Retina (tissue), 1 donor: Measurements from ENCODE around the gene ZNF587.
"Not testable (repeated sequence)": the region's sequence is repeated elsewhere in the genome, so short reads cannot be mapped to it uniquely, and the experiment has no call there.

Source experiments
- DNase-seq: peaks from one replicate; pipeline ENCODE4 v3.0.0-alpha.2; 2016

The ZNF587 gene

GRCh38 chr19:57823608-57824007 lies 26.1 kb upstream of the ZNF587 start:
- DNase-seq = not testable (repeated sequence)

GRCh38 chr19:57825511-57825910 lies 24.1 kb upstream of the ZNF587 start:
- no peak for DNase-seq

- DNase-seq = no peak
Measured at GRCh38 chr19:57829316-57829715, 20.3 kb upstream of the ZNF587 start.

GRCh38 chr19:57830071-57830602 lies 19.5 kb upstream of the ZNF587 start, which contains the start of gene ZNF587B:
Gene ZNF587B (plus strand): TSS chr19:57830299. CDS start chr19:57830529, 230 bp downstream.
- peak; percentile 96 for DNase-seq

- not testable (repeated sequence) for DNase-seq
Measured at GRCh38 chr19:57836991-57837390, 12.7 kb upstream of the ZNF587 start.

- not testable (repeated sequence) for DNase-seq
Measured at GRCh38 chr19:57838622-57839191, 11.0 kb upstream of the ZNF587 start.

GRCh38 chr19:57841122-57841763 lies 8.4 kb upstream of the ZNF587 start:
- no peak for DNase-seq

- DNase-seq = not testable (repeated sequence)
Measured at GRCh38 chr19:57847164-57847563, 2.5 kb upstream of the ZNF587 start.

GRCh38 chr19:57849162-57849665 lies 445 bp upstream of the ZNF587 start:
- DNase-seq = not testable (repeated sequence)

GRCh38 chr19:57850553-57851017 lies 926 bp downstream of the ZNF587 start:
- DNase-seq = peak; percentile 49

GRCh38 chr19:57851812-57852603 lies 2.3 kb downstream of the ZNF587 start:
- DNase-seq = not testable (repeated sequence)

- not testable (repeated sequence) for DNase-seq
Measured at GRCh38 chr19:57854117-57854516, 4.5 kb downstream of the ZNF587 start.

GRCh38 chr19:57862351-57862750 lies 12.7 kb downstream of the ZNF587 start:
- DNase-seq = not testable (repeated sequence)

GRCh38 chr19:57867868-57868492 lies 18.3 kb downstream of the ZNF587 start:
- no peak for DNase-seq

GRCh38 chr19:57869655-57870054 lies 20.0 kb downstream of the ZNF587 start:
- DNase-seq = not testable (repeated sequence)

GRCh38 chr19:57870225-57870624 lies 20.6 kb downstream of the ZNF587 start:
- DNase-seq = no peak

GRCh38 chr19:57872450-57872849 lies 22.8 kb downstream of the ZNF587 start:
- no peak for DNase-seq

- not testable (repeated sequence) for DNase-seq
Measured at GRCh38 chr19:57873883-57874799, 24.5 kb downstream of the ZNF587 start.

GRCh38 chr19:57886046-57886445 lies 36.4 kb downstream of the ZNF587 start:
- DNase-seq = no peak

- DNase-seq = no peak
Measured at GRCh38 chr19:57887195-57887941, 37.7 kb downstream of the ZNF587 start.

GRCh38 chr19:57888107-57888559 lies 38.5 kb downstream of the ZNF587 start:
- no peak for DNase-seq
